ENCODE measurements around the gene YEATS2. TPM values are rescaled to one million over a fixed set of nuclear protein-coding genes. Genes with fewer than 3 reads are reported as not detected.

YEATS2 gene
- total and polyA plus RNA-seq, 2 donors from 2014 or later = 4.7 to 20.5 TPM

GRCh38 chr3:183815951-183816475 is 118.4 kb downstream of the YEATS2 start:
- intact Hi-C loops (cut with DNase I) = no loop called here
- Histone ChIP-seq H3K9ac (ENCODE audit: low read length in 3 of 3) (no peak overlapping the region), H3K4me3 (ENCODE audit: low read length in 3 of 3) (no peak overlapping the region), H3K27ac (ENCODE audit: low read depth in 2 of 2, low read length in 2 of 2) (no peak overlapping the region), H3K27me3 (ENCODE audit: control insufficient read depth, insufficient read depth, low read length) (no peaks in the 10 kb centered on the region), H3K4me1 (ENCODE audit: control insufficient read depth in 2 of 3, insufficient read depth in 2 of 3, low read depth in 1 of 3, low read length in 3 of 3) (no peaks in the 10 kb centered on the region), H3K36me3 (ENCODE audit: control insufficient read depth in 2 of 3, insufficient read depth in 3 of 3, low read length in 3 of 3) (peaks cover 0 to 2% (median 0%) of the 10 kb centered on the region in 3 donors), H3K9me3 (ENCODE audit: control insufficient read depth in 2 of 3, insufficient read depth in 1 of 3, low read length in 3 of 3) (no peaks in the 10 kb centered on the region)
- TF ChIP-seq CTCF (IDR thresholded peaks at IDR 0.05; ENCODE audit: borderline replicate concordance, extremely low read depth, insufficient read depth) = no peak
- DNase-seq (no peak), FAIRE-seq (no peak)

- intact Hi-C loops (cut with DNase I) = no loop called here
Measured at GRCh38 chr3:183816681-183817510, 119.3 kb downstream of the YEATS2 start.

GRCh38 chr3:183817639-183818038 is 120.0 kb downstream of the YEATS2 start:
- Histone ChIP-seq H3K36me3 (ENCODE audit: control insufficient read depth in 2 of 3, insufficient read depth in 3 of 3, low read length in 3 of 3) (no peaks in the 10 kb centered on the region), H3K9ac (ENCODE audit: low read length in 3 of 3) (no peak overlapping the region), H3K9me3 (ENCODE audit: control insufficient read depth in 2 of 3, insufficient read depth in 1 of 3, low read length in 3 of 3) (no peaks in the 10 kb centered on the region), H3K4me1 (ENCODE audit: control insufficient read depth in 2 of 3, insufficient read depth in 2 of 3, low read depth in 1 of 3, low read length in 3 of 3) (no peaks in the 10 kb centered on the region), H3K4me3 (ENCODE audit: low read length in 3 of 3) (no peak overlapping the region), H3K27me3 (ENCODE audit: control insufficient read depth, insufficient read depth, low read length) (no peaks in the 10 kb centered on the region), H3K27ac (ENCODE audit: low read depth in 2 of 2, low read length in 2 of 2) (no peak overlapping the region)
- intact Hi-C loops (cut with DNase I) = no loop called here
- TF ChIP-seq CTCF (IDR thresholded peaks at IDR 0.05; ENCODE audit: borderline replicate concordance, extremely low read depth, insufficient read depth) = no peak
- FAIRE-seq (no peak), DNase-seq (no peak)

More at GRCh38 chr3:183816681-183817510, 119.3 kb downstream of the YEATS2 start:
- no peaks in the 10 kb centered on the region for H3K9me3 ChIP-seq (ENCODE audit: control insufficient read depth in 2 of 3, insufficient read depth in 1 of 3, low read length in 3 of 3)
- no peak overlapping the region for H3K27ac ChIP-seq (ENCODE audit: low read depth in 2 of 2, low read length in 2 of 2)
- H3K4me3 ChIP-seq (ENCODE audit: low read length in 3 of 3) = no peak overlapping the region
- no peak for DNase-seq
- H3K4me1 ChIP-seq (ENCODE audit: control insufficient read depth in 2 of 3, insufficient read depth in 2 of 3, low read depth in 1 of 3, low read length in 3 of 3) = no peaks in the 10 kb centered on the region
- H3K27me3 ChIP-seq (ENCODE audit: control insufficient read depth, insufficient read depth, low read length) = no peaks in the 10 kb centered on the region
- H3K36me3 ChIP-seq (ENCODE audit: control insufficient read depth in 2 of 3, insufficient read depth in 3 of 3, low read length in 3 of 3) = no peaks in the 10 kb centered on the region
- no peak overlapping the region for H3K9ac ChIP-seq (ENCODE audit: low read length in 3 of 3)
- TF ChIP-seq CTCF (IDR thresholded peaks at IDR 0.05; ENCODE audit: borderline replicate concordance, extremely low read depth, insufficient read depth) = no peak
- no peak for FAIRE-seq

Measured in kidney (tissue), 14 donors.